ENCODE data around the gene KCNJ2.

Gene KCNJ2

DNA sequence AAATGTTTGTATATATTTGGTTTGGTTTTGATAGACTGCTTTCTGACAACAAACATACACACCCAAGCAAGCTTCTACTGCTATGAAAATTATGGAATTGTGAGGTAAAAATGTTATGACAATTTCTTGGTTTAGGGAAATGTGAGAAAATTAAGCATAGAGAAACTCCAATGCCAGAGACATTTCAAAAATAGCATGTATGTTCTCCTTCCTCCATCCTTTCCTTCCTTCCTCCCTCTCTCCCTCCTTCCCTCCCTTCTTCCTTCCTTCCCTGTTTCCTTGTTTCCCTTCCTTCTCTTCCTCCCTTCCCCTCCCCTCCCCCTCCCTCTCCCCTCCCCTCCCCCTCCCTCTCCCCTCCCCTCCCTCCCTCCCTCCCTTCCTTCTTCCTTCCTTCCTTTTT, 14.9 kb downstream of the KCNJ2 start:
- Histone ChIP-seq H3F3A (ENCODE audit: control insufficient read depth, insufficient read depth) (no peaks in the 10 kb centered on the region), H3K4me3 (ENCODE audit: low read length) (no peak overlapping the region), H3K27ac (ENCODE audit: low read depth, low read length) (no peak overlapping the region), H3K9me3 (ENCODE audit: control insufficient read depth, insufficient read depth, low read length) (no peaks in the 10 kb centered on the region), H3K79me2 (ENCODE audit: control insufficient read depth, low read length) (no peaks in the 10 kb centered on the region), H4K20me1 (ENCODE audit: control insufficient read depth, insufficient read depth, low read depth, low read length) (no peaks in the 10 kb centered on the region), H3K4me1 (ENCODE audit: control insufficient read depth, low read length) (no peaks in the 10 kb centered on the region), H3K9me2 (replicated peaks; ENCODE audit: control insufficient read depth, low read length) (no peaks in the 10 kb centered on the region), H3K4me2 (ENCODE audit: low read length) (no peak overlapping the region), H3K27me3 (ENCODE audit: control insufficient read depth, low read length) (no peaks in the 10 kb centered on the region; the same call in 1 of the 2 replicates), H3K36me3 (ENCODE audit: control insufficient read depth, low read length) (no peaks in the 10 kb centered on the region)
- no peak for TF ChIP-seq EZH2phosphoT487 (IDR thresholded peaks at IDR 0.05; ENCODE audit: borderline replicate concordance, low read length)

DNA sequence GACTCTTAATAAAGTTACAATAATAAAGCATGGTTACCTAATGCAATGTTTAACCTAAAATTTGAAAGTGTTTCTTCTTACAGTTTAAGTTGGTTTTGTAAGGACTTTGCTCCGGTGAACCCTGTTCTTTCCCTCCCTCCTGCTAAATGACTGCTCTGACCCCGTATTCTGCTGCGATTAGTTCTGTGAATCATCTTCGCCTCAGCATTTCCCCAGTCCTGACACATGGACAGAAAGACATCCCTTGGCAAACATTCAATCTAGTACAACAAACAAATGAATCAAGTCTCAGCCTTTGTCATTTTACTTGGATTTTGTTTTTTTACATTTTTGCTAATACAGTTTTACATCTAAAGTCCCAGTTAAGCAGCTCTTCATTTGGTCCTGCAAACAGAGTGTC, 15.4 kb downstream of the KCNJ2 start:
- TF ChIP-seq EZH2phosphoT487 (IDR thresholded peaks at IDR 0.05; ENCODE audit: borderline replicate concordance, low read length): no peak
- Histone ChIP-seq H4K20me1 (ENCODE audit: control insufficient read depth, insufficient read depth, low read depth, low read length) (no peaks in the 10 kb centered on the region), H3K36me3 (ENCODE audit: control insufficient read depth, low read length) (no peaks in the 10 kb centered on the region), H3K27ac (ENCODE audit: low read depth, low read length) (no peak overlapping the region), H3K9me2 (replicated peaks; ENCODE audit: control insufficient read depth, low read length) (no peaks in the 10 kb centered on the region), H3K4me3 (ENCODE audit: low read length) (no peak overlapping the region), H3F3A (ENCODE audit: control insufficient read depth, insufficient read depth) (no peaks in the 10 kb centered on the region), H3K4me2 (ENCODE audit: low read length) (no peak overlapping the region), H3K9me3 (ENCODE audit: control insufficient read depth, insufficient read depth, low read length) (no peaks in the 10 kb centered on the region), H3K79me2 (ENCODE audit: control insufficient read depth, low read length) (no peaks in the 10 kb centered on the region), H3K27me3 (ENCODE audit: control insufficient read depth, low read length) (no peaks in the 10 kb centered on the region; the same call in 1 of the 2 replicates), H3K4me1 (ENCODE audit: control insufficient read depth, low read length) (no peaks in the 10 kb centered on the region)

DNA sequence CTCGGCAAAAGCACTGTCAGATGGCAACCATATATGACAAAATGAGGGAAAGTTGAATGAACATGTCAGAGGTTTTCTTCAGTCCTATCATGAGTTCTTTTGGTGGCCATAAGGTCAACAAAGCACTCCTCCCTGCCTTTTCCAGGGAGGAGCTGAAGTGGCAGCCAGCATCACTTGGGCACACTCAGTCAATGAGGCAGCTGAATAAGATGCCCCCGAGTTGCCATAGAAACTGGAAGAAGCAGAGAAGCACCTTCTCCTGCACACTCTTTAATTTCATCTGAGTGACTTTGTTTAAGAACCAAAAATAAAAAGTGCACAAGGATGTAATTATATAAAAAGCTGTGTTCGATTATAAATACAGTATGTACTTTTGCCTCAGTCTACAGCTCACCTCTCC, 16.0 kb downstream of the KCNJ2 start:
- H3F3A ChIP-seq (ENCODE audit: control insufficient read depth, insufficient read depth): no peaks in the 10 kb centered on the region
- no peaks in the 10 kb centered on the region for H3K4me1 ChIP-seq (ENCODE audit: control insufficient read depth, low read length)
- H3K4me2 ChIP-seq (ENCODE audit: low read length): no peak overlapping the region
- no peaks in the 10 kb centered on the region for H3K36me3 ChIP-seq (ENCODE audit: control insufficient read depth, low read length)
- no peaks in the 10 kb centered on the region; the same call in 1 of the 2 replicates for H3K27me3 ChIP-seq (ENCODE audit: control insufficient read depth, low read length)
- H3K9me2 ChIP-seq (replicated peaks; ENCODE audit: control insufficient read depth, low read length): no peaks in the 10 kb centered on the region
- no peak overlapping the region for H3K4me3 ChIP-seq (ENCODE audit: low read length)
- H3K27ac ChIP-seq (ENCODE audit: low read depth, low read length): no peak overlapping the region
- H4K20me1 ChIP-seq (ENCODE audit: control insufficient read depth, insufficient read depth, low read depth, low read length): no peaks in the 10 kb centered on the region
- no peaks in the 10 kb centered on the region for H3K79me2 ChIP-seq (ENCODE audit: control insufficient read depth, low read length)
- no peaks in the 10 kb centered on the region for H3K9me3 ChIP-seq (ENCODE audit: control insufficient read depth, insufficient read depth, low read length)
- TF ChIP-seq, protein P1, sequence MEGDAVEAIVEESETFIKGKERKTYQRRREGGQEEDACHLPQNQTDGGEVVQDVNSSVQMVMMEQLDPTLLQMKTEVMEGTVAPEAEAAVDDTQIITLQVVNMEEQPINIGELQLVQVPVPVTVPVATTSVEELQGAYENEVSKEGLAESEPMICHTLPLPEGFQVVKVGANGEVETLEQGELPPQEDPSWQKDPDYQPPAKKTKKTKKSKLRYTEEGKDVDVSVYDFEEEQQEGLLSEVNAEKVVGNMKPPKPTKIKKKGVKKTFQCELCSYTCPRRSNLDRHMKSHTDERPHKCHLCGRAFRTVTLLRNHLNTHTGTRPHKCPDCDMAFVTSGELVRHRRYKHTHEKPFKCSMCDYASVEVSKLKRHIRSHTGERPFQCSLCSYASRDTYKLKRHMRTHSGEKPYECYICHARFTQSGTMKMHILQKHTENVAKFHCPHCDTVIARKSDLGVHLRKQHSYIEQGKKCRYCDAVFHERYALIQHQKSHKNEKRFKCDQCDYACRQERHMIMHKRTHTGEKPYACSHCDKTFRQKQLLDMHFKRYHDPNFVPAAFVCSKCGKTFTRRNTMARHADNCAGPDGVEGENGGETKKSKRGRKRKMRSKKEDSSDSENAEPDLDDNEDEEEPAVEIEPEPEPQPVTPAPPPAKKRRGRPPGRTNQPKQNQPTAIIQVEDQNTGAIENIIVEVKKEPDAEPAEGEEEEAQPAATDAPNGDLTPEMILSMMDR (IDR thresholded peaks at IDR 0.05; ENCODE audit: low read depth, low read length, poor library complexity, severe bottlenecking): no peak
- TF ChIP-seq EZH2phosphoT487 (IDR thresholded peaks at IDR 0.05; ENCODE audit: borderline replicate concordance, low read length): no peak

DNA sequence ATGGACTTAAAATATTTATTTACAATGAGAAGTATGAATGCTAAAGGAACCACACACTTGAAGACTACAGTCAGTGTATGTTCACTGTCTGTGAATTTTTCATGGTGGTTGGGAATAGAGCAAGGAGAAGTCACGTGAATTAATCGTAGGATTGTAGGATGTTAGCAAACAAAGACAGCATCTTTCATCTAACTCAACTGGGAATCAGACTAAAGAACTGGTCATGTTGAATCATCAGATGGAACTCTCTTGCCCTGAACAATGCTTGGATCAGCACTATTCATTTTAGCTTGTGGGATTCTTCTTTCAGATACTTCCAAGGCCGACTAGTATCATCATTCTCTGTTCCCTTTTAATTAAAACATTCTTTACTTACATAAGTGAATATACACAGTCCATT, 18.1 kb downstream of the KCNJ2 start:
- Histone ChIP-seq H3K4me2 (ENCODE audit: low read length) (no peak overlapping the region), H3F3A (ENCODE audit: control insufficient read depth, insufficient read depth) (no peaks in the 10 kb centered on the region), H3K36me3 (ENCODE audit: control insufficient read depth, low read length) (no peaks in the 10 kb centered on the region), H3K9me3 (ENCODE audit: control insufficient read depth, insufficient read depth, low read length) (no peaks in the 10 kb centered on the region), H3K4me3 (ENCODE audit: low read length) (no peak overlapping the region), H3K79me2 (ENCODE audit: control insufficient read depth, low read length) (no peaks in the 10 kb centered on the region), H3K27ac (ENCODE audit: low read depth, low read length) (no peak overlapping the region), H3K4me1 (ENCODE audit: control insufficient read depth, low read length) (no peaks in the 10 kb centered on the region), H3K27me3 (ENCODE audit: control insufficient read depth, low read length) (no peaks in the 10 kb centered on the region; the same call in 1 of the 2 replicates), H4K20me1 (ENCODE audit: control insufficient read depth, insufficient read depth, low read depth, low read length) (no peaks in the 10 kb centered on the region), H3K9me2 (replicated peaks; ENCODE audit: control insufficient read depth, low read length) (no peaks in the 10 kb centered on the region)
- TF ChIP-seq EZH2phosphoT487 (IDR thresholded peaks at IDR 0.05; ENCODE audit: borderline replicate concordance, low read length): no peak
- TF ChIP-seq, protein P1 (IDR thresholded peaks at IDR 0.05; ENCODE audit: low read depth, low read length, poor library complexity, severe bottlenecking): no peak

Data from DOHH2 (cell line).